ENCODE measurements around the gene EDNRB. TPM values are rescaled to one million over a fixed set of nuclear protein-coding genes. Genes with fewer than 3 reads are reported as not detected.

EDNRB gene
- not detected in 5 replicates for total RNA-seq (2022; extraction: Qiagen RNA extraction)

DNA sequence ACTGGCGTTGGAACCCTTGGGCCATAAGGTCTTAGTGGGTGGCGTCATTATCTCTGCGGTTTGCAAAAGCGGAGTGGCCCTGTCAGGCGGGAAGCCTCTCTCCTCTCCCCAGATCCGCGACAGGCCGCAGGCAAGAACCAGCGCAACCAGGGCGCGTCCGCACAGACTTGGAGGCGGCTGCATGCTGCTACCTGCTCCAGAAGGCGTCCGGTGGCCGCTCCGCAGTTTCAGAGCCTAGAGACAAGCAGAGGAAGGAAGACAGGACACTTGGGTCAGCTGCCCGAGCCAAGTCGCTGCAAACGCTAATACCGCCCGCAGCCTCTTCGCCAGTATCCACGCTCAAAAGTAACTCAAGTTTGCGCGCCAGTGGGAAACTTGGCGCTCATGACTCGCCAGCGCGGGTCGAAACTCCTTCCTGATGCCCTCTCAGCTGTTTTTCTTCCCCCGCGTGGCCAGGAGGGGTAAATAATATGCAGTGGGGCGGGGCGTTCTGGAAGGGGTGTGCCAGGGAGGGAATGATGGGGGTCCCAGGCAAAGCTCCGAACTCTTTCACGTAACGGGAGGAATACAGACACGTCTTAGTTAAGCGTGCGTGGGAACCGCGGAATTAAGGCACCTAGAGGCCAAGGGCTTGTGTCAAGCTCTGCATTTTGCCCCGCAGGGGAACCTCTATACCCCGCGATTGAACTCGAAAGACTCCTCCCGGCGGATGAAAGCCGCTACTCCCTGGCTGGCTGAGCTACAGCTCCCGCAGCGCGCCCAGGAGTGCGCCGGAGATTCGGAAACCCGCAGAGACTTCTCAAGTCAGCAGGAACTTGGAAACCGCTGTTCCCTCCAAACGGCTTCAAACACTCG, at the start of gene EDNRB:
TSS of gene EDNRB (minus strand) at position 441 of the 855 bp plus-strand sequence. CDS start at position 183, 258 bp downstream.

Other genes with a start within 250 kb of the EDNRB start
- gene SLAIN1, start 221.1 kb downstream of the EDNRB start, total RNA-seq (2022; extraction: Qiagen RNA extraction): 0.39 to 0.71 TPM (median 0.57 TPM) in 5 replicates